GM21737 (cell line): Measurements from ENCODE around the gene SCARF1.
"Not testable (repeated sequence)": the region's sequence is repeated elsewhere in the genome, so short reads cannot be mapped to it uniquely, and the experiment has no call there.

Experiments
- ATAC-seq: cut with Tn5 transposase; IDR thresholded peaks from one replicate; pipeline ENCODE4 v1.9.1; 2021; ENCODE audit warnings: mild to moderate bottlenecking, moderate library complexity; ENCODE audit not compliant: unreplicated experiment

SCARF1 gene

GRCh38 chr17:1645207-1646171 lies at the start of gene SCARF1:
Gene SCARF1 (minus strand): TSS chr17:1645732. CDS start chr17:1645697, 35 bp downstream.
- no peak for ATAC-seq

- no peak for ATAC-seq
These were observed 47.8 kb upstream of the SCARF1 start for GRCh38 chr17:1693339-1693738.

GRCh38 chr17:1690544-1691221 lies 45.2 kb upstream of the SCARF1 start:
- no peak for ATAC-seq

- ATAC-seq: not testable (repeated sequence)
These were observed 42.9 kb upstream of the SCARF1 start for GRCh38 chr17:1688405-1688804.

- no peak for ATAC-seq
These were observed 40.6 kb upstream of the SCARF1 start for GRCh38 chr17:1686086-1686485.

- ATAC-seq: peak; percentile 96
These were observed 39.1 kb upstream of the SCARF1 start, which contains the start of gene PRPF8 for GRCh38 chr17:1684378-1685189. Gene PRPF8 (minus strand): TSS chr17:1684867. CDS start chr17:1684571, 296 bp downstream.

GRCh38 chr17:1683459-1683858 lies 37.9 kb upstream of the SCARF1 start:
- no peak for ATAC-seq

GRCh38 chr17:1676401-1676800 lies 30.9 kb upstream of the SCARF1 start:
- no peak for ATAC-seq

GRCh38 chr17:1673041-1673785 lies 27.7 kb upstream of the SCARF1 start:
- ATAC-seq: no peak

GRCh38 chr17:1663934-1664333 lies 18.4 kb upstream of the SCARF1 start:
- ATAC-seq: not testable (repeated sequence)

GRCh38 chr17:1661045-1661444 lies 15.5 kb upstream of the SCARF1 start:
- no peak for ATAC-seq

- ATAC-seq: no peak
These were observed 12.6 kb upstream of the SCARF1 start for GRCh38 chr17:1658100-1658499.

- ATAC-seq: no peak
These were observed 8.2 kb upstream of the SCARF1 start for GRCh38 chr17:1653735-1654134.

GRCh38 chr17:1652794-1653193 lies 7.3 kb upstream of the SCARF1 start:
- ATAC-seq: not testable (repeated sequence)

GRCh38 chr17:1651559-1651844 lies 6.0 kb upstream of the SCARF1 start:
- ATAC-seq: no peak

GRCh38 chr17:1650731-1651558 lies 5.4 kb upstream of the SCARF1 start:
- ATAC-seq: no peak

- ATAC-seq: no peak
These were observed 4.4 kb upstream of the SCARF1 start, which contains the start of gene RILP for GRCh38 chr17:1649844-1650501. Gene RILP (minus strand): TSS chr17:1649866. CDS start chr17:1649804, 62 bp downstream.

- peak; percentile 54 for ATAC-seq
These were observed 3.7 kb upstream of the SCARF1 start for GRCh38 chr17:1648963-1649843.
